HG03378 (cell line): ENCODE results near the gene SNAP47.

Source experiments
- ATAC-seq: cut with Tn5 transposase; IDR thresholded peaks from one replicate; pipeline ENCODE4 v1.9.1; 2021; ENCODE audit warnings: mild to moderate bottlenecking, moderate library complexity; ENCODE audit not compliant: unreplicated experiment

Gene SNAP47

DNA sequence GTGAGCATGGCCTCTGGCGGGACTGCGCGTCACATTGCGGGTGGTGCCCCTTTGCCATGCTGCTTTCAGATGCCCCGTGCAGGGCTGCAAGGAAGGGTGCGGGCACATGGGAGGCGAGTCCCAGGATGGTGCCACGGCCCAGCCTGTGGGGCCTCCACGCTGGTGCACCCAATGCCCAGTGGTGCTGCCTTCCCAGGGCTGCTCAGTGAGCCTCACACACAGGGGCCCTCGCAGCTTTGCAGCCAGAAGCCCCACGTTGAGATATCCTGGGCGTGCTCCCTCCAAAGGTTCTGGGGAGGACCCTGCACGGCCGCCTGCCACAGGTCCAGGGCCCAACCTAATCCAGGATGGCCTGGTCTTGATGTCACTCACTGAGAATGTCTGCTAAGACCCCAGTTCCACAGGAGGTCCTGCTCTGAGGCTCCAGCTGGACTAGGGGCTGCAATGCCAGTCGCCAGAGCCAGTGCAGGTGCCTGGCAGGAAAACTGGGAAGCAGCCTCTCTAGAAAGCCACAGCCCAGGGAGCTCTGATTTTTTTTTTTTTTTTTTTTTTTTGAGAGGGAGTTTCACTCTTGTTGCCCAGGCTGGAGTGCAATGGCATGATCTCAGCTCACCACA lies 46.2 kb downstream of the SNAP47 start:
- ATAC-seq = no peak

DNA sequence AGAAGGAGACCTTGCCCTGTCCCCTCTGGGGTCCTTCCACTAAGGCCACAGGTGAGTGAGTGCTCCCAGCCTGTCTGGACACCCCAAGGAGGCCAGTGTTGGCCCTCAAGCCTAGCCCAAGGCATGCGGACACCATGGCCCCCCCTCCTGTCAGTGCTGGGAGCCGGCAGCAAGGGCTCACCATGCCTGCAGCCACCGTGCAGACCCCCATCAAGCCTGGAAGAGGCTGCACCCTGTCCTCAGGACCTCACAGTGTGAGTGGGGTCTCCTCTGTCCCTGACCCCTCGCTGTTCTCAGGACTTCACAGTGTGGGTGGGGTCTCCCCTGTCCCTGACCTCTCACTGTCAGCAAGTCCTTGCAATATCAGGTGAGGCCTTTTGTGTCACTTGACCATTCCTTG lies 47.0 kb downstream of the SNAP47 start:
- ATAC-seq = no peak

DNA sequence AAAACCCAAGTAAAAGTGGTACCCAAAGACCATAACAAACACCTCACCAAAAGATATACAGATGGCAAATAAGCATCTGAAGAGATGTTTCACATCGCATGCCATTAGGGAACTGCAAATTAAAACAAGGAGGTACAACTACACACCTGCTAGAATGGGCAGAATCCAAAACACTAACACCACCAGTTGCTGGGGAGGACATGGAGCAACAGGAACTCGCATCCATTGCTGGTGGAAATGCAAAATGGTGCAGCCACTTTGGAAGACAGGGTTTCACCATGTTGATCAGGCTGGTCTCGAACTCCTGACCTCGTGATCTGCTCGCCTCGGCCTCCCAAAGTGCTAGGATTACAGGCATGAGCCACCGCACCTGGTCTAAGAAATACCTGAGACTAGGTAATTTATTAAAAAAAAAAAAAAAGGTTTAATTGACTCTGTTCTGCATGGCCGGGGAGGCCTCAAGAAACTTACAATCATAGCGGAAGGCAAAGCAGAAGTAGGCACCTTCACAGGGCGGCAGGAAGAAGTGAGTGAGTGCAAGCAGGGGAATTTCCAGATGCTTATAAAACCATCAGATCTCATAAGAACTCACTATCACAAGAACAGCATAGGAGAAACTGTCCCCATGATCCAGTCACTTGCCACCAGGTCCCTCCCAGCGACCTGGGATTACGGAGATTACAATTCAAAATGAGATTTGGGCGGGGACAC lies 50.0 kb downstream of the SNAP47 start:
- no peak for ATAC-seq

DNA sequence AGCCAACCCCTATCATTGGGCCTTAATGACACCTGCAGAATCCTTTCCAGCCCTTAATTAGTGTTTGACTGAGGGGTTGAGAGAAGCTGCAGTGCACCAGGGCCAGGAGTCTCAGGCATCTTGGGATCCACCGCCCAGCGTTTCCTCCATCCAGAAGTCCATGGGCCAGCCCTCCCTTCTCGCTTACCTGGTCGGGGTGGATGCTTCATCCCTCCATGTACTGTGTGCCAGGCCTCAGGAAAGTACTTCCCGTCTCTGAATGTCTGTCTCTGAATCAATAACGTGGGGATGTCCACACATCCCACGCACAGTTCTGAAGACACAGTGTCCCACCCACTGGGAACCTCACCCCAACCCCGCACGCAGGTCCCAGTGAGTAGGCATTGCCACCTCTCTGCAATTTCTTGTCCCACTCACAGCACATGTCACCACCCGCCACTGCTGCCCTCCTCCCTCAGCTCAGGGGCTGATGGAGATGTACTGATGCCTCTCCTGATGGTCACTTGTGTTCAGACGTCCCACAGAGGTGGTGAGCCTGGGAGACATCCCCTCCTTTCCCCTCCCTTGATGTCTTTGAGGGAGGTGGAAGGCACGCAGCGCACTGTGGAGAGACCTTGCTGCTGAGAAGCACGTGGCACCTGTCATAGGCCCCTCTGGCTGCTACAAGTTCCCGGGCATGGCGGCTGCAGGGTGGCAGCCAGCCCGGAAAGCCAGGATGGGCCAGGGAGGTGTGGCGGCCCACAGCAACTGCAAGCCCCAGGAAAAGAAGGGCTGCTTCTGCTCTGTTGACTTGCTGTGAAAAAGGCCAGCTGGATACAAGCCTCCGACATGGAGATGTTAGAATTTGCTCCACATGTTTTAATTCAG lies 50.8 kb downstream of the SNAP47 start:
- no peak for ATAC-seq

DNA sequence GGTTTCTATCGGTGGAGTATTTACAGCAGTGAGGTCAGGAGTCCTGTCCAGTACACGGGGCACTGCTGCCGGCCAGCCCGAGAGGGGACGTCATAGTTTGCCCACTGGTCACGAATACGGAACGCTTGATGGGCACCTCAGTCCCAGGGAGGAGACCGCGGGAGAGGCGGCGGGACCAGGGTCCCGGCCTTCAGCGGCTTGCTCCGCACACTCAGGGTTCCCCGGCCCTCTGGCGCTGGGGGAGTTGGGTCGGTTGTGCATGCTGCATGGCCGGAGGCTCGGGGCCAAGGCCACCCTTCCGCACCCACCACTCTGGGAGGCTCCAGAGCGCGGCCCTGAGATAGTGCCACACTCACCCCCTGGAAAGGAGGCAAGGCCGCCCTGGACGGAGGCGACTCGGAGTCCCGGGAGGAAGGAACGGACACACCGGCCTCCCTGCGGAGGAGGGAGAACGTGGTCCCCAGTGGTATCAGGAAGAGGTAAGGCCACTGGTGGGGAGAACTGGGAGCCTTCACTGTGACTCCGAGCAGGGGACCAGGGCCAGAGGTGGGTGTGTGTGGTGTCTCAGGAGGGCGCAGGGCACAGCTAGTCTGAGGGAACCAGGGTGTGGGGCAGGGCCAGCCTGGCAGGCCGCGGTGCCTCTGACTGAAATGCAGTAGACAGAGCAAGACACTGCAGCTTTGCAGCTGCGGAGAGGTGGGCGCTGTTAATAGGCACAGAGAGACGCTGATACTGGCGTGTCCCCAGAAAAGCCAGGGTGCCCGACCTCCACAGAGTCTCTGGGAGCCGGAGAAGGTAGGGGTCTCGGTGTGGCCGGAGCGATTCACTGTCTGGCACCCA lies 51.7 kb downstream of the SNAP47 start:
- no peak for ATAC-seq

DNA sequence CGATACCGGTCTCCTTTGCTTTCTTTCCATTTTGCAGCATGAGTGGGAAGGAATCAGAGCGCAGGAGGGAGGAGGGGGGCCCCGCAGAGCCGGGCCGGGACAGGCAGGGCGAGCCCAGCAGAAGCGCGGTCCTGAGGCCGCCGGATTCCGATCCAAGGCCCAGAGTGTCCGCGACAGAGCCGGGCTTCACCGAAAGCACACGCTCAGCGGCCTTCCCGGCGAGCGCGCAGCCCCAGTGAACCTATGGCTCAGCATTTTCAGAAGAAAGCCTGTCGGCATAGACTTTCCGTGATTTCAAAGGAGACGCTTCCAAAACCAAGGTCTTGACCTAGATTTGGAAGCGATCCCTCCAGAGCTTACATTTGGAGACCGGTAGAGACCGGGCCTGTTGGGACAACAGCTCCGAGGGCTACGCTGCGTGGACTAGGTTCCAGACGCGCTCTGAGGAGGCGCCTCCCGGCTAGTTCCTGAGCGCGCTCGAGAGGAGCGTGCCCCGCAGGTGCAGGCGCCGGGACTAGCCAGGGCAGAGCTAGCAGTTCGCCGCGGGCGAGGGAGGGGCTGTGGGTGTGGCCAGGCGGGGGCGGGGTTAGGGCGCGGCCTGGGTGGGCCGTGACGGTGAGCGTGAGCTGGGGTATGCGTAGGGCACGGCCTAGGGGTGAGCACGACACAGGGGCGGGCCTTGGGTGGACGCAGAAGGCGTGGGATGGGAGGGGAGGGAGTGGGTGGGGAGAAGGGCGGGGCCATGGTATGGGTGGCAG lies 52.5 kb downstream of the SNAP47 start:
- ATAC-seq = peak; percentile 86

DNA sequence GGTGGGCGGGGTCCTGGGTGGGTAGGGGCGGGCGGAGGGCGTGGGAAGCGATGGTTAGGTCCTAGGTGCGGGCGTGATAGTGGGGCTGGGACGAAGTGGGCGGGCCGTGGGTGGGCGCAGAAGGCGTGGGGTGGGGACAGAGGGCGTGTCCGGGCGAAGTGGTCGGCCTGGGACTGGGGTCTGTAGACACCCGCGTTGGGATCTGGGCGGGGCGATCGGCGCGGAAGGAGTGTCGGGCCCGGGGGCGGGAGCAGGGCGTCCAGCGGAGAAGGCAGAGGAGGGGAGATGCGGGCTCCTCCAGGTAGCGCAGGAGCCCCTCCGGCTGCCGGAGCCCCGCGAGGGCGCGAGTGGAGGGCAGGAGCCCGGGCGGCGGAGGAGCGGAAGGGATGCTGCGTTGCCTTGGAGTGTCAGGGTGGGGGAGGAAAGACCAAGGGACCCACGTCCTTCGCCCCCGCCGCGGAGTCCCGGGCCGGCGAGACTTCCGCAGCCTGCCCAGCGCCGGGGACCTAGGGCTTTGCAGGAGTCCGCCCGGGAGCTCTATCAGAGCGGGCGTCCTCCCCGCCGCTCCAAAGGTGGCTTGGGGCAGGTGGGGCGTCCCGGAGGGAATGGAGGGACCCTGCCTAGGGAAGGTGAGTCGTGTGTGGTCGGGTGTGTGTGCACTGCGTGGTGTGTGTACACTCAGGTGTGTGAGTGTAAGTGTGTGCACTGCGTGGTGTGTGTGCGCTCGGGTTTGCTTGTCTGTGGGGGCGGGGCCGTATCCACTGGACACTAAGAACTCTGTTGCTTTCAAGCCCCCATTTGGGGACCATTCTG lies 53.2 kb downstream of the SNAP47 start:
- ATAC-seq = peak; percentile 35

DNA sequence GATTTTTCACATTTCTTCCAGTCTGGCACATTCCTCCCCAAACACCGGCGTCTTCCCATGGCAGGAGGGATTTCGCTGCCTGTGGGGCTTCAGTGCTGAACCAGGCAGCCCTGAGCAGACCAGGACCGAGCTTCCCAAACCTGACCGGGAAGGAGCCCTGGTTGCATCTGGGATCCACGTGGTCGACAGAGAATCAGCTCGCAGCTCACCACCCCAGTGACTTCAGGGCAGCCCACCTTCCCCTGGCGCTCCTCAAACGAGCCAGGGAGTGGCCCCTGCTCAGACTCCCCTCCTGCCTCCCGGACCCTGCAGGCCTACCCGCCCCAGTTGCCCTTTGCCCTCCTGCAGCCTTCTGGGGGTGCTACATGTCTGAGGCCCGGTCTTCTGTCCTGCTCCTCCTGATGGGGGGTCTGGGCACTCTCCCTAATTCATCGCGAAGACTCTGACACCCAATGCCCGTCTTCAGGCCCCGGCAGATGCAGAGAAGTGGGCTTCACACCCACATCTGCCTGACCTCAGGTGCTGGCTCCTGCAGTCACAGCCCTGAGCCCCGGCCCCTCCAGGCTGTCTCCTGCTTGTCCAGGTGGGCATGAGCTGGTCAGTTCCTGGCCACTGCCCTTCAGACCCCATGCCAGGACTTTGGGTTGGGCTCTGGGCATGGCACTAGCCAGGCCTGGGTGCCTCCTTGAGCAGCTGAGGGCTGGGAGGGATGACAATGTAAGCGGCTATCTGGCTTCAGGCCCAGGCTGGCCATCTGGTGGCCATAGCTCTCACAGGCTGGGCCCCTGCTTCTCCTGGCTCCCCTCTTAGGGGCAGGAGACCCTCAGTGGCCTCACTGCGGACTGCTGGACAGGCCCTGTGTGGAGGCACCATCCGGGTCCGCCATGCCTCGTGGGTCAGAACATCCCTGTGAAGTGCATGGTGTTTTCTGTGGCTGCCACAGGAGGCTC lies 54.1 kb downstream of the SNAP47 start:
- no peak for ATAC-seq

DNA sequence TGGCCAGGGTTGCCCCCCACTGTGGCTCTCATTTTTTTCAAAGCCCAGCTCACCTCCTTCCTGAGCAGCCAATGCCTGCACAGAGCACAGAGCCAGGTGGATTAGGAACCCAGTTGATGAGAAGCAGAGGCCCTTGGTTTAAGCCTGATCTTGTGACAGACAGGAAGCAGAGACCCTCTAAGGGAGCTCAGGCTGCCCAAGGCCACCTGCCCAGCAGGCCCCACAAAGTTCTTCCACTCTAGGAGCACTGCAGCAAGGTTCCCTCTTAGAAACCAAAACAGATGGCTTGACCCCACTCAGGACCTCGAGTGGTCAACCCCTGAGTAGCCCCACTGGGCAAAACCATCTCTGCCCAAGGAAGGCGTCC lies 54.8 kb downstream of the SNAP47 start:
- no peak for ATAC-seq

DNA sequence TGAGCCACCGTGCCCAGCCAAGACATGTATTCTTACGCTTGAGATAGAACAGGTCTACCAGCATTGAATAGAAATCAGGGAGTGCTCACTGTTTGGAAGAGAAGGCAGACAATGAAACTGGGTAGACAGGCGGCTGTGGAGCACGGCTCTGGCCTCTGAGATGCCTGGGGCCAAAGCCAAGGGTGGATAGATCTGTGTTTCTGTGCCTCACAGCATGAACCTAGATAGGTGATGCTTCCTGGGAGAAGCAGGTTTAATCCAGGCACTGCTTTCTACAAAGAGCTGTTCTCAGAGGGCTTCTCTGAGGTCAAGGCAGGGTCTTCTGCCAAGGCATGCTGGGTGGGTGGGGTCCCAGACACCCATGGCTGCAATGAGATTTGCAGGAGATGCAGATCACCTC lies 55.6 kb downstream of the SNAP47 start:
- no peak for ATAC-seq

DNA sequence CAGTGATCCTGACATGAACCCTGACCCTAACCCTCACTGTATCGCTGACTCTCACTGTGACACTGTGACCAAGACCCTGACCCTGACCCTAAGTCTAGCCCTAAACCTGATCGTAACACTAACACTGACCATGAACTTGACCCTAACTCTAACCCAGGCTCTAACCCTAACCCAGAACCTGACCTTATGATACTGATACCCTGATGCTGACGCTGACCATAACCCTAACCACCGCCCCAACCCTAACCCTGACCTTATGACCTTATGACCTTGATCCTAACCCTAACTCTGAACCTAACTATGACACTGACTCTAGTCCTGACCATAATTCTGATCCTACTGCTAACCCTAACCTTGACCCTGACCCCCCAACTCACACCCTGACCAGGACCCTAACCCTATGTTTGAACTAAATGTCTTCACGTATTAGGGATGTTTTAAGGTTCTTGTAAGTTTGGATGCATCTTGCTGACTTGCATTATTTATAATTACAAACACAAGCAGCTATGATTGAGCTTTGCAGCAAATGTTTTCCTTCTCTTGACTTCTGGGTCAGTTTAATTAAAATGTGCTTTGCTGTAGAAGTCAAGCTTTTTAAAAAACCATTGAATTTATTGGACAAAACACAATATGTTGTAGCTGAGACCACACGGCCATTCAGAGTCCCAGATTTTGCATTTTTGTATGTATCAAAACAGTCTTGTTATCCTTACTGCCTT lies 56.3 kb downstream of the SNAP47 start:
- ATAC-seq = no peak

DNA sequence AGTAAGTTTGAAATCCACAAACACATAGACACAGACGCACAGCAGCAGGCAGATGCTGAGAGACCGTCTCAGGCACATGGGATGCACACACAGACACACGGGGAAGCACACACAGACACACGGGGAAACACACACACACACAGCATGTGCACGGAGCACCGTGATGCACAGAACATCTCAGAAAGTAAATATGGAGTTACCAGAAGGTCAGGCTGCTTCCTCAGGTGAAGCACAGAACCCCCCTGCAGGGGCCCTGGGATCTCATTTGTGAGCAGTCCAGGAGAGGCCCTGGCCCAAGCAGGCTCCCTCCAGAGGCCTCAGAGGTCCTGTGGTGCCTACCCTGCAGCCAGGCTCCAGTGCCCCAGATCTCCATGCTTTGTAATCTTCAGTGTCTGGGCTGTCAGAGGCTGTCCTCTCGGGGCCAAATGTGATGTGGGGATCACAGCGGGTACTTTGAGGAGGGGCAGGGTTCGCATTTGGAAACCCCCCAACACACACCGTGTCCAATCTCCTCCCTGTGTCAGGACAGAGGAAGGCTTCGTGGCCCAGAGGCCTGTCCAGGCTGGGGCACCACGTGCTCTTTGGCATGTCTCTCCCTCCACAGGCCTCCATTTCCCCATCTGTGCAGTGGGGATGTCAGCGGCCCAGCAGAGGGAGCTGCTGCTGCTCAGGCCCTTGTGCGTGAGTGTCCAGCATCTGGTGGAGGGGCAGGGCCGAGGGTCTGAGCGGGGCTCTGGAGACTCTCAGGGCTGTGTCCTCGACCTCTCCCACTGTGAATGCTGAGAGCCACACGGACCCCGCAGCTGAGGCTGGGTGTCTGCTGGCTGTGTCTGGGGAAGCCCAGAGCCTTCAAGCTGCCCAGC lies 57.2 kb downstream of the SNAP47 start:
- ATAC-seq = no peak

DNA sequence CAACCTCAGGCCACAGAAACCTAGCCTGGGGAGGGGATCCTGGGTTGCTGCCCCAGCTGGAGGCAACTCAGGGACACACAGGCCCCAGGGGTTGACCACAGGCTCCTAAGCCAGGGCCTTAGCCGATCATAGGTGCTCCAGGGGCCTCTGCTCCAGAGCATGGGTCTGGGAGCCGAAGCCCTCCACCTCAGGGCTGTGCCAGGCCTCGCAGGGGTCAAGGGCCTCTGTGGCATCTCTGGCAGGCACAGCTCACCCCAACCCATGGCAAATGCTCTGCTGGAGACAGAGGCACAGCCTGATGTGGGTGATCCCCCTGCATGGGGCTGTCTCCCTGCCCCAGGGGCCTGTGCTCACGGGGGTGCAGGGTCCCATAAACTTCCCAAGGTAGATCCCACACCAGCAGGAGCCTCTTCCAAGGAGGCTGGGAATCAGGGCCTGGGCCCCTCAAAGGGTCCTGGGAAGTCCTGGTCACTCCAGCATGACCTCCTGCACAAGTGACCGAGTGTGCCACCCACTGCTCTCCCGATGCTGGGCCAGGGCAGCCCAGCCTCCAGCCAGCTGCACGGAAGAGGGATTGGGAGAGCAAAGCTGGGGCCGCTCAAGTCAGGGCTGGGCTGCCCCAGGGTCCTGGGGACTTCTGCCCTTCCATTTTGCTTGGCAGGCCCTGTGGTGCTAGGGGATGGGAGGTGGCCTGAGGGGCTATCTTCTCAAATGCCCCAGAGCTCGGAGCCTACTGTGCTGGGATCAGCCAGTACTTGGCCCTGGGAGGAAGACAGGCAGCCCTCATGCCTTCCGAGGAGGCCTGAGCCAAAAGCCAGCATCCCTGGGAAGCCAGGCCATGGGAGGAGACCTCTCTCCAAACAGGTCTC lies 58.1 kb downstream of the SNAP47 start:
- ATAC-seq = no peak

DNA sequence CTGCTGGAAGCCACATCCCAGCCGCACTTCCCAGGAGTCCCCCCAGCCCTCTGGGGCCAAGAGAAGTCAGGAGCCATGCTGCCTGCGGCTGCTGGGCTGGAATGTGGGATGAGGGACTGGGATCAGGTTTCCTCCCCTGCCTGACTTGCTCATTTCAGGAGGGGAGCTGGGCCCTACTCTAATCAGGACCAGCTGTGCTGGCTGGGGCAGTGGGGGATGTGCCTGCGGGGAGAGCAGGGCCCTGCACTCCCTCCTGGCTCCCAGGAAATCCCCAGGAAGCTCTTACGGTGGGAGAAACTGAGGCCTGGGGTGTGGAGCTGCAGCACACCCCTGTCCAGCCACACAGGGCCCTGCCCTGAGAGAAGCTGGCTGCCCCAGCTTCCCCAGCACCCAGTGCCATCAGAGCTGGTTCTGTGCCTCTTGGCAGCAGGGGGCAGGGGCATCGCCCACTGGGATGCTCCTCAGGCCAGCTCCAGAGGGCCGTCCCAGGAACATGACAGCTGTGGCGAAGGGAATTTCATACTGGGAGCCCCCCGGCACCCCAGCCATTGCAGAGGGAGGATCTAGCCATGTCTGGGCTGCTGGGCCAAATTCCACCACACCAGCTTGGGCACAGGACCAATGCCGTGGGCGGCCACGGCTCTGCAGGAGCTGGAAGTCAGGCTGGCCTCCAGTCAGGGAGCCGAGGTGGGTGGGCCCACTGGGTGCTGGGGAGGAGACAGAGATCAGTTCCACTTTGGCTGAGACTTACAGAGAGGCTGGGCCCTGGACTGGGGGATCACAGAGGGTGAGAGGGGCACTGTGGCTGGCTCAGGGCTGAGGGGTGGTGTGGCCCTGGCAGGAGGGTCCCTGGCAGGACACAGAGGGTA lies 58.9 kb downstream of the SNAP47 start:
- no peak for ATAC-seq

DNA sequence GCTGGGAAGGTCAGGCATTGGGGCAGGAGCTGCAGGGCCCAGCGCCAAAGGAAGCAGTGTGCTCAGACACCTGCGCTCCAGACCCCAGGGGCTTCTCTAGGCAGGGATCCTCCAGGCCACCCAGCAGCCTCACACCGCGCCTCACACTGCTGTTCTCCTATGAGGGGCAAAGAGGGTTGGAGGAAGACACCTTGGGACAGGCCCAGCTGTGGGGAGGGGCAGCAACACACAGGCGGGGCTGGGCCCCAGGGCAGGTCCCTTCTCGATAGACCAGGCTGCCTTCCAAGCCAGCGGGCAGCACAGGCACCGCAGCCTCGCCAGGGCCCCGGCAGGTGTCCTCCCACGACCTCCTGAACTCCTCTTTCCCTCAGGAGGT lies 59.6 kb downstream of the SNAP47 start:
- no peak for ATAC-seq
